Sigmoid colon (tissue), 4 donors: Measurements from ENCODE around the gene TIMM10.

Experiments used
- EP300 ChIP-seq, 4 donors: sonication (generic); formaldehyde crosslinking; IDR thresholded peaks; one replicate each; pipeline ENCODE4 v1.6.1; 2017; ENCODE audit warnings: antibody characterized with exemption in 4 of 4
- POLR2A ChIP-seq, 2 donors: fragments of 450-650 bp; IDR thresholded peaks; one replicate each; pipeline ENCODE4 v1.6.1; 2016; ENCODE audit warnings: antibody characterized with exemption in 2 of 2, mild to moderate bottlenecking in 2 of 2, moderate library complexity in 2 of 2
- POLR2AphosphoS5 ChIP-seq, 4 donors: sonication (generic); formaldehyde crosslinking; IDR thresholded peaks; one replicate each; pipeline ENCODE4 v1.6.1; 2017; ENCODE audit warnings: antibody characterized with exemption in 4 of 4
- TF ChIP-seq, protein P1 (sequence below), 4 experiments: fragments of 450-650 bp in 3 of 4; fragments of 200-600 bp in 1 of 4; IDR thresholded peaks; one replicate each; pipeline ENCODE4 v1.5.1; 2016 to 2019; ENCODE audit warnings: antibody characterized with exemption in 4 of 4, mild to moderate bottlenecking in 3 of 4, moderate library complexity in 2 of 4

GRCh38 chr11:57516061-57516443, 14.5 kb downstream of the TIMM10 start:
- TF ChIP-seq POLR2A (IDR thresholded peaks at IDR 0.05) (no peak), EP300 (IDR thresholded peaks at IDR 0.05) (no peak), POLR2AphosphoS5 (IDR thresholded peaks at IDR 0.05) (no peak)
- TF ChIP-seq, protein P1, sequence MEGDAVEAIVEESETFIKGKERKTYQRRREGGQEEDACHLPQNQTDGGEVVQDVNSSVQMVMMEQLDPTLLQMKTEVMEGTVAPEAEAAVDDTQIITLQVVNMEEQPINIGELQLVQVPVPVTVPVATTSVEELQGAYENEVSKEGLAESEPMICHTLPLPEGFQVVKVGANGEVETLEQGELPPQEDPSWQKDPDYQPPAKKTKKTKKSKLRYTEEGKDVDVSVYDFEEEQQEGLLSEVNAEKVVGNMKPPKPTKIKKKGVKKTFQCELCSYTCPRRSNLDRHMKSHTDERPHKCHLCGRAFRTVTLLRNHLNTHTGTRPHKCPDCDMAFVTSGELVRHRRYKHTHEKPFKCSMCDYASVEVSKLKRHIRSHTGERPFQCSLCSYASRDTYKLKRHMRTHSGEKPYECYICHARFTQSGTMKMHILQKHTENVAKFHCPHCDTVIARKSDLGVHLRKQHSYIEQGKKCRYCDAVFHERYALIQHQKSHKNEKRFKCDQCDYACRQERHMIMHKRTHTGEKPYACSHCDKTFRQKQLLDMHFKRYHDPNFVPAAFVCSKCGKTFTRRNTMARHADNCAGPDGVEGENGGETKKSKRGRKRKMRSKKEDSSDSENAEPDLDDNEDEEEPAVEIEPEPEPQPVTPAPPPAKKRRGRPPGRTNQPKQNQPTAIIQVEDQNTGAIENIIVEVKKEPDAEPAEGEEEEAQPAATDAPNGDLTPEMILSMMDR (IDR thresholded peaks at IDR 0.05), result no peak
